SK-N-SH treated with all-trans-retinoic acid at 6 μM for 48 hours (cell line): ENCODE results near the gene NOTUM.

Source experiments
- ARNTL ChIP-seq: fragments of 450-650 bp; formaldehyde crosslinking; IDR thresholded peaks from 2 replicates; pipeline ENCODE4 v1.5.0; 2020; ENCODE audit warnings: low read depth, mild to moderate bottlenecking, moderate library complexity, borderline replicate concordance
- GLIS3 ChIP-seq: fragments of 250-450 bp; sonication (Bioruptor Pico); IDR thresholded peaks from 2 replicates; pipeline ENCODE4 v1.5.0; 2020; ENCODE audit warnings: mild to moderate bottlenecking, moderate library complexity
- OSR1 ChIP-seq: fragments of 250-450 bp; sonication (Bioruptor Pico); IDR thresholded peaks from 2 replicates; pipeline ENCODE4 v1.8.0; 2022; ENCODE audit warnings: moderate library complexity, mild to moderate bottlenecking, inconsistent platforms
- SNAI2 ChIP-seq: fragments of 250-450 bp; sonication (Bioruptor Pico); IDR thresholded peaks from 2 replicates; pipeline ENCODE4 v1.5.0; 2020; ENCODE audit warnings: mild to moderate bottlenecking, moderate library complexity
- TSHZ2 ChIP-seq: fragments of 250-450 bp; sonication (Bioruptor Pico); IDR thresholded peaks from 2 replicates; pipeline ENCODE4 v1.5.0; 2020; ENCODE audit warnings: mild to moderate bottlenecking, moderate library complexity
- ZNF70 ChIP-seq: fragments of 450-650 bp; formaldehyde crosslinking; IDR thresholded peaks from 2 replicates; pipeline ENCODE4 v1.5.0; 2020; ENCODE audit warnings: mild to moderate bottlenecking, moderate library complexity
- TF ChIP-seq, protein P1 (sequence below): fragments of 250-450 bp; sonication (Bioruptor Pico); IDR thresholded peaks from 2 replicates; pipeline ENCODE4 v1.5.1; 2020; ENCODE audit warnings: low read depth, mild to moderate bottlenecking, moderate library complexity
- TF ChIP-seq, protein P2 (sequence below): fragments of 250-450 bp; sonication (Bioruptor Pico); IDR thresholded peaks from 2 replicates; pipeline ENCODE4 v1.8.0; 2020; ENCODE audit warnings: mild to moderate bottlenecking, moderate library complexity, borderline replicate concordance

GRCh38 chr17:81954131-81955057, 6.6 kb downstream of the NOTUM start:
- TF ChIP-seq, protein P1, sequence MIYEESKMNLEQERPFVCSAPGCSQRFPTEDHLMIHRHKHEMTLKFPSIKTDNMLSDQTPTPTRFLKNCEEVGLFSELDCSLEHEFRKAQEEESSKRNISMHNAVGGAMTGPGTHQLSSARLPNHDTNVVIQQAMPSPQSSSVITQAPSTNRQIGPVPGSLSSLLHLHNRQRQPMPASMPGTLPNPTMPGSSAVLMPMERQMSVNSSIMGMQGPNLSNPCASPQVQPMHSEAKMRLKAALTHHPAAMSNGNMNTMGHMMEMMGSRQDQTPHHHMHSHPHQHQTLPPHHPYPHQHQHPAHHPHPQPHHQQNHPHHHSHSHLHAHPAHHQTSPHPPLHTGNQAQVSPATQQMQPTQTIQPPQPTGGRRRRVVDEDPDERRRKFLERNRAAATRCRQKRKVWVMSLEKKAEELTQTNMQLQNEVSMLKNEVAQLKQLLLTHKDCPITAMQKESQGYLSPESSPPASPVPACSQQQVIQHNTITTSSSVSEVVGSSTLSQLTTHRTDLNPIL (CRISPR knock-in tag), result no peak
- TF ChIP-seq OSR1 (CRISPR knock-in tag) (no peak), GLIS3 (CRISPR knock-in tag) (no peak), SNAI2 (CRISPR knock-in tag) (no peak), TSHZ2 (no peak), ARNTL (CRISPR knock-in tag) (no peak), ZNF70 (no peak)
- TF ChIP-seq, protein P2, sequence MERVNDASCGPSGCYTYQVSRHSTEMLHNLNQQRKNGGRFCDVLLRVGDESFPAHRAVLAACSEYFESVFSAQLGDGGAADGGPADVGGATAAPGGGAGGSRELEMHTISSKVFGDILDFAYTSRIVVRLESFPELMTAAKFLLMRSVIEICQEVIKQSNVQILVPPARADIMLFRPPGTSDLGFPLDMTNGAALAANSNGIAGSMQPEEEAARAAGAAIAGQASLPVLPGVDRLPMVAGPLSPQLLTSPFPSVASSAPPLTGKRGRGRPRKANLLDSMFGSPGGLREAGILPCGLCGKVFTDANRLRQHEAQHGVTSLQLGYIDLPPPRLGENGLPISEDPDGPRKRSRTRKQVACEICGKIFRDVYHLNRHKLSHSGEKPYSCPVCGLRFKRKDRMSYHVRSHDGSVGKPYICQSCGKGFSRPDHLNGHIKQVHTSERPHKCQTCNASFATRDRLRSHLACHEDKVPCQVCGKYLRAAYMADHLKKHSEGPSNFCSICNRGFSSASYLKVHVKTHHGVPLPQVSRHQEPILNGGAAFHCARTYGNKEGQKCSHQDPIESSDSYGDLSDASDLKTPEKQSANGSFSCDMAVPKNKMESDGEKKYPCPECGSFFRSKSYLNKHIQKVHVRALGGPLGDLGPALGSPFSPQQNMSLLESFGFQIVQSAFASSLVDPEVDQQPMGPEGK (CRISPR knock-in tag), result no peak
